HL-60 (cell line): Measurements from ENCODE around the gene CRIP1.

Experiments
- DNase-seq, 2 experiments: peaks; one replicate each; pipeline ENCODE4 v3.0.0-alpha.2; 2010 to 2020; ENCODE audit warnings: low read depth in 1 of 2, low spot score in 1 of 2
- H3K27ac ChIP-seq: fragments of 250-450 bp; sonication (Bioruptor Pico); replicated peaks from 2 replicates; pipeline ENCODE4 v1.5.1; 2020; ENCODE audit warnings: mild to moderate bottlenecking, moderate library complexity
- H3K27me3 ChIP-seq: fragments of 250-450 bp; sonication (Bioruptor Pico); 2 replicates; pipeline ENCODE4 v1.5.1; 2021; ENCODE audit warnings: mild to moderate bottlenecking, moderate library complexity; ENCODE audit not compliant: insufficient read depth, poor library complexity, severe bottlenecking
- H3K4me3 ChIP-seq: replicated peaks from 2 replicates; pipeline ENCODE4 v1.5.1; 2011; ENCODE audit warnings: mild to moderate bottlenecking, control low read depth, low read length; ENCODE audit not compliant: insufficient read depth
- CTCF ChIP-seq: IDR thresholded peaks from one replicate; pipeline ENCODE4 v1.5.1; 2011; ENCODE audit warnings: low read length, control low read depth, inconsistent platforms; ENCODE audit not compliant: insufficient read depth
- GABPA ChIP-seq: IDR thresholded peaks from 2 replicates; pipeline ENCODE4 v1.6.1; 2012; ENCODE audit warnings: low read depth
- POLR2AphosphoS5 ChIP-seq: IDR thresholded peaks from 2 replicates; pipeline ENCODE4 v1.6.1; 2012; ENCODE audit warnings: low read depth
- REST ChIP-seq: IDR thresholded peaks from 2 replicates; pipeline ENCODE4 v1.6.1; 2012; ENCODE audit warnings: low read depth; ENCODE audit not compliant: insufficient replicate concordance
- SPI1 ChIP-seq: IDR thresholded peaks from 2 replicates; pipeline ENCODE4 v1.6.1; 2012; ENCODE audit warnings: low read depth, mild to moderate bottlenecking, borderline replicate concordance

Gene CRIP1

GRCh38 chr14:105508069-105508468 is 21.4 kb downstream of the CRIP1 start:
- peaks cover 2% of the 10 kb centered on the region for H3K27me3 ChIP-seq
- H3K4me3 ChIP-seq: no peak overlapping the region
- H3K27ac ChIP-seq: no peak overlapping the region
- no peak for DNase-seq
- TF ChIP-seq SPI1: no peak
- no peak for TF ChIP-seq GABPA
- TF ChIP-seq POLR2AphosphoS5: no peak
- TF ChIP-seq CTCF: no peak
- no peak for TF ChIP-seq REST

GRCh38 chr14:105508601-105509000 is 21.9 kb downstream of the CRIP1 start:
- Histone ChIP-seq H3K27ac (no peak overlapping the region), H3K4me3 (no peak overlapping the region), H3K27me3 (peaks cover 2% of the 10 kb centered on the region)
- no peak for DNase-seq
- TF ChIP-seq GABPA (no peak), POLR2AphosphoS5 (no peak), CTCF (no peak), SPI1 (no peak), REST (no peak)

- TF ChIP-seq GABPA (no peak), SPI1 (no peak), REST (no peak), POLR2AphosphoS5 (no peak), CTCF (no peak)
- DNase-seq: no peak
Measured at GRCh38 chr14:105517096-105517495, 30.4 kb downstream of the CRIP1 start.

More at GRCh38 chr14:105517096-105517495, 30.4 kb downstream of the CRIP1 start:
- no peak overlapping the region for H3K4me3 ChIP-seq
- H3K27me3 ChIP-seq: no peaks in the 10 kb centered on the region
- H3K27ac ChIP-seq: no peak overlapping the region
